K562 (cell line): ENCODE measurements around the gene CLIP1. TPM values are rescaled to one million over a fixed set of nuclear protein-coding genes. Genes with fewer than 3 reads are reported as not detected.
A peak's percentile ranks its signal among the peaks of the same experiment; 100 is the strongest.

Experiments used
- ATAC-seq: fragments of 200-7000 bp; cut with Tn5 transposase; 3 replicates; pipeline ENCODE4 v1.9.1; 2020; ENCODE audit warnings: moderate library complexity
- BruUV-seq: library from RNA; stranded (reverse); fragments of 400-500 nt; replicated peaks from 2 replicates; lab custom pipeline; 2021; lab: Mats Ljungman, UMichigan
- CTCF ChIA-PET: fragments of 300-600 bp; formaldehyde crosslinking; extraction: SDS; loops from one replicate; lab custom pipeline; 2021; ENCODE audit warnings: low intra/inter-chr PET ratio; lab: Yijun Ruan, JAX
- POLR2A ChIA-PET: fragments of 300-600, 350-650 bp; sonication (Branson Sonifier 250); formaldehyde crosslinking; extraction: SDS; loops from one replicate; lab custom pipeline; 2021; ENCODE audit warnings: antibody characterized with exemption, inconsistent platforms; lab: Yijun Ruan, JAX
- DNase-seq, 4 experiments: peaks; one replicate each; pipeline versions ENCODE4 v3.0.0 to v3.0.0-alpha.2; 2011 to 2018; ENCODE audit warnings: low spot score in 3 of 4, mixed read lengths in 3 of 4; ENCODE audit errors: extremely low read depth in 1 of 4
- FAIRE-seq: peaks from 2 replicates; lab custom pipeline; 2011; peaks lifted over from hg19 to GRCh38; lab: Jason Lieb, UNC
- H2AFZ ChIP-seq: 2 replicates; pipeline ENCODE4 v1.6.0; 2011; ENCODE audit warnings: low read depth, low read length, control low read depth, inconsistent platforms
- H3K27ac ChIP-seq: fragments of 200-600 bp; 3 replicates; pipeline ENCODE4 v1.8.0; 2011; ENCODE audit warnings: low read depth, mild to moderate bottlenecking, control low read depth, inconsistent platforms, low read length, moderate library complexity, mixed read lengths; ENCODE audit errors: extremely low read depth
- H3K27me3 ChIP-seq, 2 experiments: fragments of 300-600 bp in 1 of 2; 2 replicates in 1 of 2; 3 replicates in 1 of 2; pipeline versions ENCODE4 v1.6.0 to v1.8.0; 2011; ENCODE audit warnings: inconsistent platforms in 2 of 2, low read length in 2 of 2, mild to moderate bottlenecking in 1 of 2, mixed read lengths in 1 of 2, moderate library complexity in 1 of 2; ENCODE audit not compliant: control insufficient read depth in 2 of 2, insufficient read depth in 2 of 2
- H3K36me3 ChIP-seq: fragments of 300-600 bp; 3 replicates; pipeline ENCODE4 v1.8.0; 2011; ENCODE audit warnings: mild to moderate bottlenecking, low read length, inconsistent platforms; ENCODE audit not compliant: control insufficient read depth, insufficient read depth
- H3K4me1 ChIP-seq, 2 experiments: fragments of 200-600 bp in 1 of 2; replicated peaks in 1 of 2; 2 replicates in 1 of 2; 3 replicates in 1 of 2; pipeline versions ENCODE4 v1.5.1 to v1.8.0; 2011; ENCODE audit warnings: inconsistent platforms in 2 of 2, low read length in 2 of 2, mild to moderate bottlenecking in 1 of 2, mixed read lengths in 1 of 2, moderate library complexity in 1 of 2; ENCODE audit not compliant: control insufficient read depth in 2 of 2, insufficient read depth in 2 of 2
- H3K4me2 ChIP-seq: 2 replicates; pipeline ENCODE4 v1.6.1; 2011; ENCODE audit warnings: low read length, control low read depth, inconsistent platforms, mixed read lengths; ENCODE audit not compliant: insufficient read depth
- H3K4me3 ChIP-seq: fragments of 200-600 bp; sonication (generic), shearing (Covaris generic); 2 replicates; pipeline ENCODE4 v1.5.1; 2016; ENCODE audit warnings: control low read depth, inconsistent platforms
- H3K79me2 ChIP-seq: fragments of 200-600 bp; 3 replicates; pipeline ENCODE4 v1.8.0; 2011; ENCODE audit warnings: low read length, inconsistent platforms; ENCODE audit not compliant: control insufficient read depth, insufficient read depth
- H3K9ac ChIP-seq, 2 experiments: 2 replicates each; pipeline versions ENCODE4 v1.6.0 to v1.6.1; 2011; ENCODE audit warnings: low read depth in 2 of 2, low read length in 2 of 2, control low read depth in 1 of 2, inconsistent platforms in 1 of 2, mild to moderate bottlenecking in 1 of 2, mixed read lengths in 1 of 2; ENCODE audit not compliant: insufficient read depth in 1 of 2
- H3K9me1 ChIP-seq: one replicate; pipeline ENCODE4 v1.6.0; 2011; ENCODE audit warnings: inconsistent platforms, mild to moderate bottlenecking, low read length, moderate library complexity; ENCODE audit not compliant: control insufficient read depth, insufficient read depth
- H3K9me3 ChIP-seq: replicated peaks from 2 replicates; pipeline ENCODE4 v1.5.1; 2011; ENCODE audit warnings: low read depth, low read length, inconsistent platforms; ENCODE audit not compliant: control insufficient read depth, insufficient read depth
- H4K20me1 ChIP-seq: replicated peaks from 2 replicates; pipeline ENCODE4 v1.6.1; 2011; ENCODE audit warnings: low read length, inconsistent platforms, mixed read lengths; ENCODE audit not compliant: control insufficient read depth, insufficient read depth
- FOXP1 ChIP-seq: sonication (generic); formaldehyde crosslinking; IDR thresholded peaks from 2 replicates; pipeline ENCODE4 v1.8.0; 2022; ENCODE audit warnings: mild to moderate bottlenecking, missing genetic modification reagents
- GTF2F1 ChIP-seq: IDR thresholded peaks from 2 replicates; pipeline ENCODE4 v1.6.1; 2011; ENCODE audit warnings: low read depth, low read length, improper control_type of control experiment
- LCOR ChIP-seq: sonication (generic); formaldehyde crosslinking; IDR thresholded peaks from 2 replicates; pipeline ENCODE4 v1.8.0; 2022; ENCODE audit warnings: mild to moderate bottlenecking, missing genetic modification reagents
- MTA2 ChIP-seq: fragments of 450-650 bp; IDR thresholded peaks from 2 replicates; pipeline ENCODE4 v1.6.1; 2016; ENCODE audit warnings: low read depth
- SOX6 ChIP-seq: fragments of 450-650 bp; IDR thresholded peaks from 2 replicates; pipeline ENCODE4 v1.6.1; 2014; ENCODE audit warnings: mild to moderate bottlenecking
- SP2 ChIP-seq: IDR thresholded peaks from 2 replicates; pipeline ENCODE4 v1.6.1; 2011; ENCODE audit warnings: mild to moderate bottlenecking, low read depth, low read length, moderate library complexity; ENCODE audit not compliant: poor library complexity, severe bottlenecking; ENCODE audit errors: extremely low read depth
- ZNF282 ChIP-seq: sonication (generic); formaldehyde crosslinking; IDR thresholded peaks from 2 replicates; pipeline ENCODE4 v1.8.1; 2023; ENCODE audit warnings: missing genetic modification reagents
- ZNF41 ChIP-seq: fragments of 250-450 bp; sonication (Bioruptor Pico); conservative IDR thresholded peaks from 2 replicates; pipeline ENCODE4 v1.4.0; 2020; ENCODE audit warnings: mild to moderate bottlenecking
- ZZZ3 ChIP-seq: fragments of 450-650 bp; IDR thresholded peaks from 2 replicates; pipeline ENCODE4 v1.6.1; 2016; ENCODE audit warnings: antibody characterized with exemption, mild to moderate bottlenecking, moderate library complexity
- WGBS: fragments of 100-300 bp; shearing (Covaris generic); methylation state at CpG from one replicate; pipeline ENCODE4 v1.1.6; 2016; ENCODE audit warnings: low coverage, mixed read lengths; ENCODE audit not compliant: insufficient coverage; ENCODE audit errors: missing lambda C conversion rate; 5-methylcytosine and 5-hydroxymethylcytosine counted together
- in situ Hi-C: fragments of 300-500 bp; cut with MboI; formaldehyde crosslinking; loops from 4 replicates; pipeline ENCODE4 v1.15.0; 2018; ENCODE audit warnings: inconsistent platforms, mixed read lengths
- intact Hi-C: fragments of 100-400 bp; cut with micrococcal nuclease; formaldehyde crosslinking; loops from 2 replicates; pipeline ENCODE4 v1.14.2; 2022
- polyA plus RNA-seq, 8 experiments: library from polyadenylated mRNA; depleted of rRNA in 4 of 8; stranded (reverse) in 5 of 8; unstranded in 3 of 8; fragments of >200 nt; fragmentation: Nextera tagmentation in 2 of 8; fragmentation: Illumina TruSeq in 1 of 8; extraction: Ambion mirVana in 2 of 8; extraction: Trizol in 1 of 8; gene quantifications; 2 replicates each; pipeline versions ENCODE4 v1.2.1 to v1.2.3, GENCODE V29; 2011 to 2014; ENCODE audit warnings: inconsistent platforms in 1 of 8, missing spikeins in 1 of 8
- total RNA-seq, 7 experiments: library from RNA; depleted of rRNA in 6 of 7; stranded (reverse); fragments of >200 nt in 6 of 7; fragmentation: Illumina TruSeq in 2 of 7; extraction: Trizol in 2 of 7; gene quantifications; 2 replicates each; pipeline versions ENCODE4 v1.2.1 to v1.2.3, GENCODE V29; 2011 to 2021; ENCODE audit warnings: low replicate concordance in 1 of 7
- TF ChIP-seq, protein P1 (sequence below): fragments of 250-450 bp; sonication (Bioruptor Pico); IDR thresholded peaks from 2 replicates; pipeline ENCODE4 v1.4.0; 2020; ENCODE audit warnings: mild to moderate bottlenecking, moderate library complexity
- TF ChIP-seq, protein P2 (sequence below): fragments of 450-650 bp; conservative IDR thresholded peaks from 2 replicates; pipeline ENCODE4 v1.6.1; 2016; ENCODE audit warnings: missing genetic modification characterization, low read depth, mild to moderate bottlenecking, control low read depth, missing compliant biosample characterization
- TF ChIP-seq, protein P3 (sequence below): IDR thresholded peaks from 2 replicates; pipeline ENCODE4 v1.6.1; 2014; ENCODE audit warnings: antibody characterized with exemption
- TF ChIP-seq, protein P4 (sequence below), 3 experiments: fragments of 200-800 bp in 1 of 3; sonication (Bioruptor generic) in 1 of 3; sonication (generic) in 1 of 3; formaldehyde crosslinking in 1 of 3; IDR thresholded peaks; 2 replicates each; pipeline versions ENCODE4 v1.6.1 to v1.8.0; 2016 to 2022; ENCODE audit warnings: mild to moderate bottlenecking in 2 of 3, missing compliant biosample characterization in 2 of 3, missing genetic modification characterization in 2 of 3, missing genetic modification reagents in 1 of 3
- TF ChIP-seq, protein P5 (sequence below): fragments of 450-650 bp; formaldehyde crosslinking; IDR thresholded peaks from 2 replicates; pipeline ENCODE4 v1.4.0; 2022; ENCODE audit warnings: mild to moderate bottlenecking, moderate library complexity

CLIP1 gene
- total and polyA plus RNA-seq, 9 of the 15 experiments (the other 6 are each of a cell fraction or from before 2014, with no cell fraction given), result 5.8 to 33.9 (median 27.6) TPM

- TF ChIP-seq, protein P1, sequence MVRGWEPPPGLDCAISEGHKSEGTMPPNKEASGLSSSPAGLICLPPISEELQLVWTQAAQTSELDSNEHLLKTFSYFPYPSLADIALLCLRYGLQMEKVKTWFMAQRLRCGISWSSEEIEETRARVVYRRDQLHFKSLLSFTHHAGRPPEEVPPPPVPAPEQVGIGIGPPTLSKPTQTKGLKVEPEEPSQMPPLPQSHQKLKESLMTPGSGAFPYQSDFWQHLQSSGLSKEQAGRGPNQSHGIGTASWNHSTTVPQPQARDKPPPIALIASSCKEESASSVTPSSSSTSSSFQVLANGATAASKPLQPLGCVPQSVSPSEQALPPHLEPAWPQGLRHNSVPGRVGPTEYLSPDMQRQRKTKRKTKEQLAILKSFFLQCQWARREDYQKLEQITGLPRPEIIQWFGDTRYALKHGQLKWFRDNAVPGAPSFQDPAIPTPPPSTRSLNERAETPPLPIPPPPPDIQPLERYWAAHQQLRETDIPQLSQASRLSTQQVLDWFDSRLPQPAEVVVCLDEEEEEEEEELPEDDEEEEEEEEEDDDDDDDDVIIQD (CRISPR knock-in tag), result no peak
- no peak for TF ChIP-seq MTA2
- 0 out of 2 replicates have a peak, but pooled peaks have one; percentile 16 for TF ChIP-seq ZNF282
- TF ChIP-seq GTF2F1, result no peak
- TF ChIP-seq LCOR (CRISPR knock-in tag), result peak; percentile 71; the same call in 1 of the 2 replicates
- no peak for TF ChIP-seq SOX6
- peak; percentile 64 for TF ChIP-seq FOXP1 (CRISPR knock-in tag)
- TF ChIP-seq, protein P2, sequence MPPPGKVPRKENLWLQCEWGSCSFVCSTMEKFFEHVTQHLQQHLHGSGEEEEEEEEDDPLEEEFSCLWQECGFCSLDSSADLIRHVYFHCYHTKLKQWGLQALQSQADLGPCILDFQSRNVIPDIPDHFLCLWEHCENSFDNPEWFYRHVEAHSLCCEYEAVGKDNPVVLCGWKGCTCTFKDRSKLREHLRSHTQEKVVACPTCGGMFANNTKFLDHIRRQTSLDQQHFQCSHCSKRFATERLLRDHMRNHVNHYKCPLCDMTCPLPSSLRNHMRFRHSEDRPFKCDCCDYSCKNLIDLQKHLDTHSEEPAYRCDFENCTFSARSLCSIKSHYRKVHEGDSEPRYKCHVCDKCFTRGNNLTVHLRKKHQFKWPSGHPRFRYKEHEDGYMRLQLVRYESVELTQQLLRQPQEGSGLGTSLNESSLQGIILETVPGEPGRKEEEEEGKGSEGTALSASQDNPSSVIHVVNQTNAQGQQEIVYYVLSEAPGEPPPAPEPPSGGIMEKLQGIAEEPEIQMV (tag), result no peak
Measured at GRCh38 chr12:122265886-122266229, 156.6 kb downstream of the CLIP1 start (continued).

DNA sequence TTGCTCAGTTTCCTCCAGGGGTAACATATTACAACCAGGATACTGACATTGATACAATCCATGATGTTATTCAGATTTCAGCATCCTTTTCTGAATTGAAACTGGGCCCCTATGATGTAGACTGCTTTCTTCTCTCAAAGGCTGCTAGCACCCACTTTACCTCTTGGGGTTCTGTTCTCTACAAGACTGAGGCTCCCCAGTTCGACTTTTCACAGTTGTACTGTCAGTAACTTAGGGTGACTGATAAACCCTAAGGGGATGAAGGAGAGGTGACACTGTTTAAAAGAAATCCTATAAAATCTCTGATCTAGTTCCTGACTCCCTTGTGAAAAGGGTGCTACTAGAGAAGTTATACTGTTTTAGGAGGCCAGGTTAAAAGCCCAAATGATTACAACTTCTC lies 157.0 kb downstream of the CLIP1 start:
- CTCF ChIA-PET, result no interaction called here
- in situ Hi-C loops (no loop called here), intact Hi-C loops (loop anchor here (5.0 kb wide), 1 partner anchor 38 kb away; the partner anchor contains the start of gene DIABLO)
- no peaks in the 10 kb centered on the region for H3K9me3 ChIP-seq
- H3K27ac ChIP-seq, result peak overlapping the region; percentile 79
- H3K27me3 ChIP-seq, result no peaks in the 10 kb centered on the region
- ATAC-seq, result no peak
- peak overlapping the region; percentile 97 for H3K4me2 ChIP-seq
- peaks cover 24% of the 10 kb centered on the region; the same call in 2 of the 3 replicates for H3K36me3 ChIP-seq
- POLR2A ChIA-PET, result interaction anchor here (0.7 to 2.5 kb wide), 3 partner anchors 21 to 1860 kb away, joined by 4 to 6 read pairs (median 5); partner anchors contain the start of gene DIABLO
- H3K9me1 ChIP-seq, result peaks cover 2% of the 10 kb centered on the region
- TF ChIP-seq, protein P3, sequence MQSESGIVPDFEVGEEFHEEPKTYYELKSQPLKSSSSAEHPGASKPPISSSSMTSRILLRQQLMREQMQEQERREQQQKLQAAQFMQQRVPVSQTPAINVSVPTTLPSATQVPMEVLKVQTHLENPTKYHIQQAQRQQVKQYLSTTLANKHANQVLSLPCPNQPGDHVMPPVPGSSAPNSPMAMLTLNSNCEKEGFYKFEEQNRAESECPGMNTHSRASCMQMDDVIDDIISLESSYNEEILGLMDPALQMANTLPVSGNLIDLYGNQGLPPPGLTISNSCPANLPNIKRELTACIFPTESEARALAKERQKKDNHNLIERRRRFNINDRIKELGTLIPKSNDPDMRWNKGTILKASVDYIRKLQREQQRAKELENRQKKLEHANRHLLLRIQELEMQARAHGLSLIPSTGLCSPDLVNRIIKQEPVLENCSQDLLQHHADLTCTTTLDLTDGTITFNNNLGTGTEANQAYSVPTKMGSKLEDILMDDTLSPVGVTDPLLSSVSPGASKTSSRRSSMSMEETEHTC, result no peak
- TF ChIP-seq, protein P4, sequence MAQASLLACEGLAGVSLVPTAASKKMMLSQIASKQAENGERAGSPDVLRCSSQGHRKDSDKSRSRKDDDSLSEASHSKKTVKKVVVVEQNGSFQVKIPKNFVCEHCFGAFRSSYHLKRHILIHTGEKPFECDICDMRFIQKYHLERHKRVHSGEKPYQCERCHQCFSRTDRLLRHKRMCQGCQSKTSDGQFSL (CRISPR knock-in tag; IDR thresholded peaks at IDR 0.05), result no peak
- TF ChIP-seq, protein P4 (tag; IDR thresholded peaks at IDR 0.05), result no peak
- TF ChIP-seq, protein P5, sequence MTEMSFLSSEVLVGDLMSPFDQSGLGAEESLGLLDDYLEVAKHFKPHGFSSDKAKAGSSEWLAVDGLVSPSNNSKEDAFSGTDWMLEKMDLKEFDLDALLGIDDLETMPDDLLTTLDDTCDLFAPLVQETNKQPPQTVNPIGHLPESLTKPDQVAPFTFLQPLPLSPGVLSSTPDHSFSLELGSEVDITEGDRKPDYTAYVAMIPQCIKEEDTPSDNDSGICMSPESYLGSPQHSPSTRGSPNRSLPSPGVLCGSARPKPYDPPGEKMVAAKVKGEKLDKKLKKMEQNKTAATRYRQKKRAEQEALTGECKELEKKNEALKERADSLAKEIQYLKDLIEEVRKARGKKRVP (CRISPR knock-in tag), result no peak
- TF ChIP-seq ZNF41 (no peak), ZZZ3 (no peak), SP2 (no peak)
- TF ChIP-seq, all 486 proteins: peak for 0
- peak overlapping the region; percentile 85 for H3K4me3 ChIP-seq
- FAIRE-seq, result no peak
- 0% methylated on average over 1 of the region's 1 CpG for WGBS
- H4K20me1 ChIP-seq, result no peaks in the 10 kb centered on the region
- peaks cover 0 to 12% of the 10 kb centered on the region in 2 experiments; a peak in 2 of 5 replicates for H3K4me1 ChIP-seq
- H3K9ac ChIP-seq, result peak overlapping the region; percentile 75 to 99
- peak overlapping the region; percentile 98 for H2AFZ ChIP-seq
- peak in 1 of 4 experiments; percentile 16 for DNase-seq
- H3K79me2 ChIP-seq, result peaks cover 25% of the 10 kb centered on the region
- BruUV-seq, result no TSS peak
